SK-N-SH treated with all-trans-retinoic acid at 6 μM for 48 hours (cell line): ENCODE results near the gene VAV3.

Experiments
- ATAC-seq: fragments of 200-7000 bp; cut with Tn5 transposase; 3 replicates; pipeline ENCODE4 v1.9.1; 2020; ENCODE audit warnings: mild to moderate bottlenecking, moderate library complexity
- BACH2 ChIP-seq: fragments of 250-450 bp; sonication (Bioruptor Pico); IDR thresholded peaks from 2 replicates; pipeline ENCODE4 v1.9.0; 2021; ENCODE audit warnings: mild to moderate bottlenecking, borderline replicate concordance
- CSDC2 ChIP-seq: fragments of 250-450 bp; sonication (Bioruptor Pico); IDR thresholded peaks from 2 replicates; pipeline ENCODE4 v1.5.0; 2020; ENCODE audit warnings: mild to moderate bottlenecking, moderate library complexity
- ESRRG ChIP-seq: fragments of 250-450 bp; sonication (Bioruptor Pico); IDR thresholded peaks from 2 replicates; pipeline ENCODE4 v1.6.1; 2021; ENCODE audit warnings: mild to moderate bottlenecking
- GLIS3 ChIP-seq: fragments of 250-450 bp; sonication (Bioruptor Pico); IDR thresholded peaks from 2 replicates; pipeline ENCODE4 v1.5.0; 2020; ENCODE audit warnings: mild to moderate bottlenecking, moderate library complexity
- ISL1 ChIP-seq: fragments of 250-450 bp; sonication (Bioruptor Pico); IDR thresholded peaks from 2 replicates; pipeline ENCODE4 v2.1.2; 2022; ENCODE audit warnings: mild to moderate bottlenecking, moderate library complexity
- OSR1 ChIP-seq: fragments of 250-450 bp; sonication (Bioruptor Pico); IDR thresholded peaks from 2 replicates; pipeline ENCODE4 v1.8.0; 2022; ENCODE audit warnings: moderate library complexity, mild to moderate bottlenecking, inconsistent platforms
- SNAI2 ChIP-seq: fragments of 250-450 bp; sonication (Bioruptor Pico); IDR thresholded peaks from 2 replicates; pipeline ENCODE4 v1.5.0; 2020; ENCODE audit warnings: mild to moderate bottlenecking, moderate library complexity
- TCF4 ChIP-seq: fragments of 250-450 bp; sonication (Bioruptor Pico); IDR thresholded peaks from 2 replicates; pipeline ENCODE4 v1.8.0; 2021; ENCODE audit warnings: mild to moderate bottlenecking, moderate library complexity, borderline replicate concordance
- TOX ChIP-seq: fragments of 250-450 bp; sonication (Bioruptor Pico); IDR thresholded peaks from 2 replicates; pipeline ENCODE4 v1.8.0; 2021; ENCODE audit warnings: mild to moderate bottlenecking, moderate library complexity, borderline replicate concordance
- ZC3H10 ChIP-seq: fragments of 250-450 bp; sonication (Bioruptor Pico); IDR thresholded peaks from 2 replicates; pipeline ENCODE4 v1.5.1; 2021; ENCODE audit warnings: mild to moderate bottlenecking, moderate library complexity
- ZFP3 ChIP-seq: fragments of 250-450 bp; sonication (Bioruptor Pico); IDR thresholded peaks from 2 replicates; pipeline ENCODE4 v1.5.0; 2020; ENCODE audit warnings: mild to moderate bottlenecking, moderate library complexity
- ZNF565 ChIP-seq: fragments of 450-650 bp; formaldehyde crosslinking; conservative IDR thresholded peaks from 2 replicates; pipeline ENCODE4 v1.5.0; 2020; ENCODE audit warnings: low read depth, mild to moderate bottlenecking, moderate library complexity
- ZNF70 ChIP-seq: fragments of 450-650 bp; formaldehyde crosslinking; IDR thresholded peaks from 2 replicates; pipeline ENCODE4 v1.5.0; 2020; ENCODE audit warnings: mild to moderate bottlenecking, moderate library complexity
- ZNF8 ChIP-seq: fragments of 450-650 bp; formaldehyde crosslinking; IDR thresholded peaks from 2 replicates; pipeline ENCODE4 v1.5.0; 2020; ENCODE audit warnings: mild to moderate bottlenecking, moderate library complexity
- TF ChIP-seq, protein P1 (sequence below): fragments of 250-450 bp; sonication (Bioruptor Pico); IDR thresholded peaks from 2 replicates; pipeline ENCODE4 v1.5.0; 2020; ENCODE audit warnings: mild to moderate bottlenecking, moderate library complexity
- TF ChIP-seq, protein P2 (sequence below): fragments of 250-450 bp; sonication (Bioruptor Pico); IDR thresholded peaks from 2 replicates; pipeline ENCODE4 v1.5.1; 2020; ENCODE audit warnings: low read depth, mild to moderate bottlenecking, moderate library complexity
- TF ChIP-seq, protein P3 (sequence below): fragments of 250-450 bp; sonication (Bioruptor Pico); IDR thresholded peaks from 2 replicates; pipeline ENCODE4 v1.5.1; 2021; ENCODE audit warnings: mild to moderate bottlenecking, moderate library complexity
- TF ChIP-seq, protein P4 (sequence below): fragments of 250-450 bp; sonication (Bioruptor Pico); IDR thresholded peaks from 2 replicates; pipeline ENCODE4 v1.8.0; 2021; ENCODE audit warnings: low read depth, mild to moderate bottlenecking, moderate library complexity, borderline replicate concordance

Gene VAV3

DNA sequence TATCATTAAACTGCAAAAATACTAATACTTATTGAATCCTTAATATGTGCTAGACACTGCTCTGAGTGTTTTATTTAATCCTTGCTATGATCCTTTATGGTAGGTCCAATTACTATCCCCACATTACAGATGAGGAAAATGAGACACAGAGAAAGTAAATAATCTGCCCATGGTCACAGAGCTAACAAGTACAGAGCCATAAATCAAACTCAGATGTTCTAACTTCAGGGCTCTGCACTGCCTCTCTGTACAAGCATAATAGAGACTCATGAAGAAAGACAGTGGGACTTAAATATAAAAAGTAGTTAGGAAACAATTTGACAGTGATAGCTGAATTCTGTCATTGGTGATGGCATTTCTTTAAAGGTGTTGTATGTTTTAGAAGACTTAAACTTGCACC, 346.4 kb downstream of the VAV3 start:
- no peak for ATAC-seq
- TF ChIP-seq CSDC2 (CRISPR knock-in tag), result no peak
- TF ChIP-seq ZNF70, result no peak
- no peak for TF ChIP-seq TOX (CRISPR knock-in tag)
- no peak for TF ChIP-seq ISL1 (CRISPR knock-in tag)
- TF ChIP-seq, protein P1, sequence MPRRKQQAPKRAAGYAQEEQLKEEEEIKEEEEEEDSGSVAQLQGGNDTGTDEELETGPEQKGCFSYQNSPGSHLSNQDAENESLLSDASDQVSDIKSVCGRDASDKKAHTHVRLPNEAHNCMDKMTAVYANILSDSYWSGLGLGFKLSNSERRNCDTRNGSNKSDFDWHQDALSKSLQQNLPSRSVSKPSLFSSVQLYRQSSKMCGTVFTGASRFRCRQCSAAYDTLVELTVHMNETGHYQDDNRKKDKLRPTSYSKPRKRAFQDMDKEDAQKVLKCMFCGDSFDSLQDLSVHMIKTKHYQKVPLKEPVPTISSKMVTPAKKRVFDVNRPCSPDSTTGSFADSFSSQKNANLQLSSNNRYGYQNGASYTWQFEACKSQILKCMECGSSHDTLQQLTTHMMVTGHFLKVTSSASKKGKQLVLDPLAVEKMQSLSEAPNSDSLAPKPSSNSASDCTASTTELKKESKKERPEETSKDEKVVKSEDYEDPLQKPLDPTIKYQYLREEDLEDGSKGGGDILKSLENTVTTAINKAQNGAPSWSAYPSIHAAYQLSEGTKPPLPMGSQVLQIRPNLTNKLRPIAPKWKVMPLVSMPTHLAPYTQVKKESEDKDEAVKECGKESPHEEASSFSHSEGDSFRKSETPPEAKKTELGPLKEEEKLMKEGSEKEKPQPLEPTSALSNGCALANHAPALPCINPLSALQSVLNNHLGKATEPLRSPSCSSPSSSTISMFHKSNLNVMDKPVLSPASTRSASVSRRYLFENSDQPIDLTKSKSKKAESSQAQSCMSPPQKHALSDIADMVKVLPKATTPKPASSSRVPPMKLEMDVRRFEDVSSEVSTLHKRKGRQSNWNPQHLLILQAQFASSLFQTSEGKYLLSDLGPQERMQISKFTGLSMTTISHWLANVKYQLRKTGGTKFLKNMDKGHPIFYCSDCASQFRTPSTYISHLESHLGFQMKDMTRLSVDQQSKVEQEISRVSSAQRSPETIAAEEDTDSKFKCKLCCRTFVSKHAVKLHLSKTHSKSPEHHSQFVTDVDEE (CRISPR knock-in tag), result no peak
- TF ChIP-seq SNAI2 (CRISPR knock-in tag), result no peak
- no peak for TF ChIP-seq ZFP3
- TF ChIP-seq ZNF8 (CRISPR knock-in tag), result no peak
- no peak for TF ChIP-seq TCF4 (CRISPR knock-in tag)
- no peak for TF ChIP-seq ZC3H10 (CRISPR knock-in tag)
- TF ChIP-seq, all 23 proteins: peak for 0

DNA sequence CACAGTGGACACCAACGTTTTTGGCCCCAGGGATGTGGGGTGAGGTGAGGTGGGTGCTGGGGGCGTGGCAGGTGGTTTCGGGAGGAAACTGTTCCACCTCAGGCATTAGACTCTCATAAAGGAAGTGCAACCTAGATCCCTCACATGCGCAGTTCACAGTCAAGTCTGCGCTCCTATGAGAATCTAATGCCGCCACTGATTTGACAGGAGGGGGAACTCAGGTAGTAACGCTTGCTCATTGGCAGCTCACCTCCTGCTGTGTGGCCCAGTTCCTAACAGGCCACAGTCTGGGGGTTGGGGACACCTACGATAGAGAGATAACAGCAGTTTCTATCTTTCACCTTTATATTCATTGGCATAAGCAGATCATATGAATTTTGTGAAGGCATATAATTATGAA, 347.1 kb downstream of the VAV3 start:
- TF ChIP-seq, protein P1 (CRISPR knock-in tag), result no peak
- no peak for TF ChIP-seq OSR1
- TF ChIP-seq CSDC2 (CRISPR knock-in tag), result no peak
- TF ChIP-seq, protein P2, sequence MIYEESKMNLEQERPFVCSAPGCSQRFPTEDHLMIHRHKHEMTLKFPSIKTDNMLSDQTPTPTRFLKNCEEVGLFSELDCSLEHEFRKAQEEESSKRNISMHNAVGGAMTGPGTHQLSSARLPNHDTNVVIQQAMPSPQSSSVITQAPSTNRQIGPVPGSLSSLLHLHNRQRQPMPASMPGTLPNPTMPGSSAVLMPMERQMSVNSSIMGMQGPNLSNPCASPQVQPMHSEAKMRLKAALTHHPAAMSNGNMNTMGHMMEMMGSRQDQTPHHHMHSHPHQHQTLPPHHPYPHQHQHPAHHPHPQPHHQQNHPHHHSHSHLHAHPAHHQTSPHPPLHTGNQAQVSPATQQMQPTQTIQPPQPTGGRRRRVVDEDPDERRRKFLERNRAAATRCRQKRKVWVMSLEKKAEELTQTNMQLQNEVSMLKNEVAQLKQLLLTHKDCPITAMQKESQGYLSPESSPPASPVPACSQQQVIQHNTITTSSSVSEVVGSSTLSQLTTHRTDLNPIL (CRISPR knock-in tag), result no peak
- no peak for TF ChIP-seq GLIS3 (CRISPR knock-in tag)
- TF ChIP-seq ZNF8 (CRISPR knock-in tag), result no peak
- no peak for TF ChIP-seq ZFP3
- TF ChIP-seq ZNF565 (CRISPR knock-in tag), result no peak
- no peak for TF ChIP-seq BACH2
- TF ChIP-seq, protein P3, sequence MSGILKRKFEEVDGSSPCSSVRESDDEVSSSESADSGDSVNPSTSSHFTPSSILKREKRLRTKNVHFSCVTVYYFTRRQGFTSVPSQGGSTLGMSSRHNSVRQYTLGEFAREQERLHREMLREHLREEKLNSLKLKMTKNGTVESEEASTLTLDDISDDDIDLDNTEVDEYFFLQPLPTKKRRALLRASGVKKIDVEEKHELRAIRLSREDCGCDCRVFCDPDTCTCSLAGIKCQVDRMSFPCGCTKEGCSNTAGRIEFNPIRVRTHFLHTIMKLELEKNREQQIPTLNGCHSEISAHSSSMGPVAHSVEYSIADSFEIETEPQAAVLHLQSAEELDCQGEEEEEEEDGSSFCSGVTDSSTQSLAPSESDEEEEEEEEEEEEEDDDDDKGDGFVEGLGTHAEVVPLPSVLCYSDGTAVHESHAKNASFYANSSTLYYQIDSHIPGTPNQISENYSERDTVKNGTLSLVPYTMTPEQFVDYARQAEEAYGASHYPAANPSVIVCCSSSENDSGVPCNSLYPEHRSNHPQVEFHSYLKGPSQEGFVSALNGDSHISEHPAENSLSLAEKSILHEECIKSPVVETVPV (CRISPR knock-in tag), result no peak
- TF ChIP-seq, protein P4, sequence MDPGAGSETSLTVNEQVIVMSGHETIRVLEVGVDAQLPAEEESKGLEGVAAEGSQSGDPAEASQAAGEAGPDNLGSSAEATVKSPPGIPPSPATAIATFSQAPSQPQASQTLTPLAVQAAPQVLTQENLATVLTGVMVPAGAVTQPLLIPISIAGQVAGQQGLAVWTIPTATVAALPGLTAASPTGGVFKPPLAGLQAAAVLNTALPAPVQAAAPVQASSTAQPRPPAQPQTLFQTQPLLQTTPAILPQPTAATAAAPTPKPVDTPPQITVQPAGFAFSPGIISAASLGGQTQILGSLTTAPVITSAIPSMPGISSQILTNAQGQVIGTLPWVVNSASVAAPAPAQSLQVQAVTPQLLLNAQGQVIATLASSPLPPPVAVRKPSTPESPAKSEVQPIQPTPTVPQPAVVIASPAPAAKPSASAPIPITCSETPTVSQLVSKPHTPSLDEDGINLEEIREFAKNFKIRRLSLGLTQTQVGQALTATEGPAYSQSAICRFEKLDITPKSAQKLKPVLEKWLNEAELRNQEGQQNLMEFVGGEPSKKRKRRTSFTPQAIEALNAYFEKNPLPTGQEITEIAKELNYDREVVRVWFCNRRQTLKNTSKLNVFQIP (CRISPR knock-in tag), result no peak
- TF ChIP-seq ZNF70, result no peak

DNA sequence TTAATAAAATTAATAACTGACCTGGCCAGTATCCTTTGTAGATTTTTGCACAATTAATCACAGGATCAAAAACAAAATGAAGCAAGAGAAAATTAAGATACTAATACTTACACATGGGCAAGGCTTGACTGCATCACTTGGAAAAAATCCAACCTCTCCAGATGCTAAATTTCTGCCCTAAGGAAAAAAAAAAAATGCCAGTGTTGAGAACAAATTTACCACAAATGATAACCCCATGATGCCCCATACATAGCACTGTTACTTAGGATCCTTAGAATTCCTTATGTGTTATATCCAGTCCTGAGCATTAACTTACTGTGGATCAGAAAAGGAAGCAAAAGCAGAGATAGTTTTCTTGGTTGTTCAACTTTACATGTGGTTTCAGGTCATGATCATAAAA, 347.5 kb downstream of the VAV3 start:
- TF ChIP-seq BACH2 (no peak), OSR1 (no peak), SNAI2 (CRISPR knock-in tag) (no peak), ESRRG (CRISPR knock-in tag) (no peak)
- TF ChIP-seq, protein P3 (CRISPR knock-in tag), result no peak

More for the DNA sequence above, 347.1 kb downstream of the VAV3 start:
- ATAC-seq, result no peak

More for the DNA sequence above, 347.5 kb downstream of the VAV3 start:
- ATAC-seq, result no peak
